CD4-positive, alpha-beta T cell treated with Interleukin-6 at 100 ng/mL for 8 hours (primary cell): ENCODE measurements around the gene CGB5.

ENCODE experiments used
- DNase-seq: peaks from one replicate; pipeline ENCODE4 v3.0.0-alpha.2; 2020; ENCODE audit warnings: mixed read lengths, low spot score

Gene CGB5

GRCh38 chr19:49086296-49086695 is 42.6 kb downstream of the CGB5 start:
- DNase-seq, result no peak

DNA sequence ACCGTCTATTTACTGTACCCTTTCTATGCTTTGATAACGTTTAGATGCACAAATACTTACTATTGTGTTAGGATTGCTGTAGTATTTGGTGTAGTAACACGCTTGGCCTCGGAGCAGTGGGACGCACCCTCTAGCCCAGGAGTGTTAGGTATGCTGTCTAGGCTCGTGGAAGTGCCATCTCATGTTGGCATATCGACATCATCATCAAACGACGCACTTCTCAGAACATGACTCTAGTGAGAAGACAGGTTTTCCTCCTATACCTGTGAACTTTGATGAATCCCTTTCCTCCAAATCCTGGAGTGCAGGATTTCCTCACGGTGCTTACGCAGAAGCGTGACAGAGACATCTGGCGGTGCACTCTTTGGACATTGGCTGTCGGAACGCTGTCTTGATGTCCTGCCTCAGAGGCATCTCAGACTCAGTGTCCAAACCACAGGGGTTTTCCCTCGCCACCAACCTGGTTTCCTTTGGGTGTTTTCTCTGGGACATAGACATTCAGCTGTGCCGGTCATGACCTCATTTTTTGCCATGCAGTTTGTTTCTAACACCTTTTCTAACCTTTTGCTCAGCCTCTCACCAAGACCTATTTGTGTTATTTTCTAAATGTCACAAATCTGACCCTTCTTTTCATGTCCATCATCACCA is 47.9 kb downstream of the CGB5 start:
- DNase-seq, result no peak

- no peak for DNase-seq
Observed at GRCh38 chr19:49092686-49093085, 49.0 kb downstream of the CGB5 start.
